GM10266 (cell line): ENCODE results near the gene APCDD1L.

Experiments used
- DNase-seq: peaks from one replicate; pipeline ENCODE4 v3.0.0; 2012; ENCODE audit errors: extremely low spot score
- TF ChIP-seq, protein P1 (sequence below): IDR thresholded peaks from 2 replicates; pipeline ENCODE4 v1.5.1; 2012; ENCODE audit warnings: mild to moderate bottlenecking, low read depth; ENCODE audit not compliant: control insufficient read depth, insufficient read depth; ENCODE audit errors: missing control alignments

Gene APCDD1L

DNA sequence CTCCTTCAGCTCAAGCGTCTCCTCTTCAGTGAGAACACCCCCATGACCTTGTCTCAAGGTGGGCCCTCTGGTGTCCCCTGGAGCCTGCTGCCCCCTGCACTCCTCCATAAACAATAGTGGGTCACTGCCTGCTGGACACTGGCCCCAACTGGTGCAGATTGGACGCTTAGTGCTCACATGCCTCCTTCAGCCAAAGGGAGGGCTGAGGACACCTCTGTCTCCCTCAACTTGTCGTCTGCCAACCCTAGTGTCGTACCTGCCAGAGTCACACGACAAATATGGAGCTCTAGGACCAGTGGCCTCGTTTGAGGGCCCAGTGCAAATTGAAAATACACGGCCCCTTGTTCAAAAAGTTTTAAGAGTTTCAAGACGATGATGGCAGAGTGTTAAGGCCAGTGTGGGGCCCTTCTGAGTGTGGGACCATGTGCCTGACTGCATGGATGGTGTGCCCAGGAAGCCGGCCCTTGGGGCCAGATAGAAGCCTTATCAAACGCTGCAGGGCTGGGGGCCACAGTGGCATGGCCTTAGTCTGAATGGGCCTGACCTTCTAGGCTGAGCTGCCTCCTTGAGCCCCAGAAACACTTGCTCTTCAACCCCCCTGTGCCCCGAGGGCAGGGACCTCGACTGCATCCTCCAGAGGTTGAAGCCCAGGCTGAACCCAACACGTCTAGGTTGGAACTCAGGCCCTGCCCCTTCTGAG lies 20.1 kb downstream of the APCDD1L start:
- DNase-seq = no peak
- TF ChIP-seq, protein P1, sequence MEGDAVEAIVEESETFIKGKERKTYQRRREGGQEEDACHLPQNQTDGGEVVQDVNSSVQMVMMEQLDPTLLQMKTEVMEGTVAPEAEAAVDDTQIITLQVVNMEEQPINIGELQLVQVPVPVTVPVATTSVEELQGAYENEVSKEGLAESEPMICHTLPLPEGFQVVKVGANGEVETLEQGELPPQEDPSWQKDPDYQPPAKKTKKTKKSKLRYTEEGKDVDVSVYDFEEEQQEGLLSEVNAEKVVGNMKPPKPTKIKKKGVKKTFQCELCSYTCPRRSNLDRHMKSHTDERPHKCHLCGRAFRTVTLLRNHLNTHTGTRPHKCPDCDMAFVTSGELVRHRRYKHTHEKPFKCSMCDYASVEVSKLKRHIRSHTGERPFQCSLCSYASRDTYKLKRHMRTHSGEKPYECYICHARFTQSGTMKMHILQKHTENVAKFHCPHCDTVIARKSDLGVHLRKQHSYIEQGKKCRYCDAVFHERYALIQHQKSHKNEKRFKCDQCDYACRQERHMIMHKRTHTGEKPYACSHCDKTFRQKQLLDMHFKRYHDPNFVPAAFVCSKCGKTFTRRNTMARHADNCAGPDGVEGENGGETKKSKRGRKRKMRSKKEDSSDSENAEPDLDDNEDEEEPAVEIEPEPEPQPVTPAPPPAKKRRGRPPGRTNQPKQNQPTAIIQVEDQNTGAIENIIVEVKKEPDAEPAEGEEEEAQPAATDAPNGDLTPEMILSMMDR = no peak

DNA sequence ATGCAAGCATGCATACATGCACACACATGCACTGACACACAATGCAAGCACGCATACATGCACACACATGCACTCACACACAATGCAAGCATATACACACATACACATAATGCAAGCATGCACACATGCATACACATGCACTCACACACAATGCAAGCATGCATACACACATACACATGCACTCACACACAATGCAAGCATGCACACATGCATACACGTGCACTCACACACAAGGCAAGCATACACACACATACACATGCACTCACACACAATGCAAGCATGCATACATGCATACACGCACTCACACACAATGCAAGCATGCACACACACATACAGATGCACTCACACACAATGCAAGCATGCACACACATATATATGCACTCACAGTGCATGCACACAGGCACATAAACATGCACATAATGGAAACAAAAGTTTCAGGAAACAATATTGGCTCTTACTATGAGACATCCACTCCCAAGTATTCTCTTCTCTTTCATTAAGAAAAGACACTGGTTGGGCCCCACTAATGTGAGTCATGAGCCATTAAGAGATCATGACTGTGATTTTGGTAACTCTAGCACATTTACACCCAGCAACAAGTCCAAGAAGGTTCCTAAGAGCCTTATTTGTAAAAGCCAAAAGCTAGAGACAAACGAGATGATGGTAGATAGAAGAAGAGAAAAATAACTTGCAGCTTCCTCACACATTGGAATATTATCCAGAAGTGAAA lies 22.2 kb downstream of the APCDD1L start:
- DNase-seq = no peak
- TF ChIP-seq, protein P1 = no peak

DNA sequence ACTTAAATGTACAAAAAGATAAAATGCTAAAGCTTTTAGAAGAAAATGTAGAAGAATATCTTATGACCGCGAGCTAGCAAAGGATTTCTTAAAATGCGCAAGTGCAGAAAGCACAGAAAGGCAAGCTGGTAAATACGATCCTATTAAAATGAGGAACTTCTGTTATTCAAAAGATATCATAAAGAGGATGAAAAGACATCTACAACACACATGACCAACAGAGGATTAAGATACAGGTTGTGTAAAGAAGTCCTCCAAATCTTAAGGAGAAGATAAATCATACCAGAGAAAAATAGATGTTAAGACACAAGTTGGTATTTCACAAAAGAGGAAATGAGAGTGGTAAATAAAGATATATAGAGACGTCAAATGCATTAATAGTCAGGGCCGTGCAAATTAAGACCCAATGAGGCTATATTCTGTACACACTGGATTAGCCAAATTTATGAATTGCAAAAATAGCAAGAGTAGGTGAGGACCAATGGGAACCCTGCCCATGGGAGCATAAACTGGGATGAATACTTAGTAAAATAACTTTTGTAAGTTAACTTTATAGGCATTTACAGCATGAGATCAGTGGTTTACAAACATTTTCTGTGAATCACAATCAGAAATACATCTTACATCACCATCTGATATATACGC lies 23.0 kb downstream of the APCDD1L start:
- TF ChIP-seq, protein P1 = no peak

DNA sequence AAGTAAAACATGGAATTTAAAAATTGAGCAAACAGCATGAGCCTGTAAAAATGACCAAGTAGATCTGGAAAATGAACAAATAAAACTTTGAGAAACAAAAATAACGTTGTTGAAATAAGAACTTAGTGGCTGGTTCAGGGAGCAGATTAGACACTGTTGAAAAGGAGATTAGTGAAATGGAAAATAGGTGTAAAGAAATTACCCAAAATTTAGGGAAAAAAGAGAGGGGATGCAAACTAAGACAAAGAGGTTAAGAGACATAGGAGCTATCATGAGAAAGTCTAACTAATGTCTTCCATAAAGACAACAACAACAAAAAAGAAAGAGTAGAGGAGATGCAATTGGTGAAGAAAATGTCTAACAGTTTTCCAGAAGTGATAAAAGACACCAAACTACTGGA lies 29.0 kb downstream of the APCDD1L start:
- no peak for DNase-seq
- TF ChIP-seq, protein P1 = no peak

More for the DNA sequence above, 23.0 kb downstream of the APCDD1L start:
- no peak for DNase-seq

DNA sequence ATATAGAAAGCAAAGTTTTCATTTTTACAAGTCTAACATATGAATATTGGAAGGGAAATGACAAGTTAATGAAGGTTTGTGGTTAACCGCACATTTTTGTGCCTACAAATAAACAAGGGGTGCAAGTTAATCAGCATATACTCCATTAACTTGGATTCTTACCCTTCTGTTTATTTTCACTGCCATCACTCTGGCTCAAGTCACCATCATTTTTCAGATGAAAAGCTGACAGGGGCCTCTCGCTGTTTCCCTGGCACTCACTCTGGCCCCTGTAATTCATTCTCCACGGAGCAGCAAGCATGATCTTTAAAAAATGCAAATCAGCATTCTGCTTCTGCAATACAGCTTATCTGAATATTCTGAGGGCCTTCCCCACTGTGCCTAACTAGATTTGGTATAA lies 29.8 kb downstream of the APCDD1L start:
- TF ChIP-seq, protein P1 = no peak

DNA sequence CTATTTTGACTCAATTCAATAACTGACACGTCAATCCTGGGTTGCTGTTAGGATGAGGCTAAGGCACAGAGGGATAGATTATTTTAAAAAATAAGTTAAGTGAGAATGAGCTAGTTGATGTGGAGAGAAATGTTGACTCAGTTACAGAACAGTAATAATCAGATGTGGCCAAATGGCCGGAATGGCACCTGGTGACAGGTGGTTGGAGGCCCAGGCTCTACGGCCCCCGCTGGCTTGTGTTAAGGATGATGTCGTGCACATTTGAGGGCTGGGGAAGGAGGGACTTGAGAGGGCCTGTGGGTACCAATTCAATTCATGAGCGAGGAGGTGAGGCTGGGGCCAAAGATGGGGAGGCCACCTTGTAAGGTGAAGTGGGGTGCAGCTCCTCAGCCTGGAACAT lies 31.7 kb downstream of the APCDD1L start:
- DNase-seq = no peak
- TF ChIP-seq, protein P1 = no peak

More for the DNA sequence above, 29.8 kb downstream of the APCDD1L start:
- DNase-seq = no peak

DNA sequence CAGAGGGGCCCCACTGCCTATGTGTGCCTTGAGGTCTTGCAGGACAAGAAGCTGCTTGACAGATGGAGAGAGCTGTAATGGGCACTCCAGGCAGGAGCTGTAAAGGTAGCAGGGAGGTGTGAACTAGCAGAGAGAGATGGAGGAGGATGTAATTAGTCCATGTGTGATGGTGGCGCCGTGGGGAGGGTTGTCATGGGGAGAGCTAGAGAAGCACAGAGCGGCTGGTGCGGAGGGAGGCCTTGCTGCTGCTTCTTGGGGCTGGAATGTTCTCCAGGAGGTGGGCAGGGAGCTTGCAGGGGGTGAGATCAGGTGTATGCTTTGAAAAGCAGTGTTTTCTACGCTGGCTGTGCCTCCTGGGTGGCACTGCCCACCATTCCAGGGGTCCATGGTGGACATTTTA lies 32.1 kb downstream of the APCDD1L start:
- no peak for DNase-seq
- TF ChIP-seq, protein P1 = no peak
